ENCODE data around the gene CELF5. TPM values are rescaled to one million over a fixed set of nuclear protein-coding genes. Genes with fewer than 3 reads are reported as not detected.
"Not testable (repeated sequence)": the region's sequence is repeated elsewhere in the genome, so short reads cannot be mapped to it uniquely, and the experiment has no call there.

The CELF5 gene
- total RNA-seq, 2 experiments from 2014 or later = 0.13 TPM; not detected in 1

GRCh38 chr19:3284759-3285646 lies 60.5 kb downstream of the CELF5 start:
- no peak for TF ChIP-seq EZH2phosphoT487 (IDR thresholded peaks at IDR 0.05; ENCODE audit: borderline replicate concordance, low read depth, low read length)
- TF ChIP-seq CTCF (conservative IDR thresholded peaks at IDR 0.05; ENCODE audit: low read length) = no peak
- ChIA-PET POLR2A (interaction anchor here (0.7 kb wide), 1 partner anchor 131 kb away, joined by 3 read pairs; no protein-coding TSS in a partner anchor), CTCF (ENCODE audit: unreplicated experiment) (interaction anchor here (0.8 kb wide), 1 partner anchor 9 kb away, joined by 4 read pairs; no protein-coding TSS in a partner anchor)
- Histone ChIP-seq H3K9me3 (ENCODE audit: low read length) (no peaks in the 10 kb centered on the region), H4K20me1 (ENCODE audit: insufficient read depth, low read length) (no peaks in the 10 kb centered on the region), H3K4me2 (ENCODE audit: low read length) (no peak overlapping the region), H3K79me2 (ENCODE audit: insufficient read depth, low read depth, low read length) (no peaks in the 10 kb centered on the region), H3K36me3 (ENCODE audit: insufficient read depth, low read length) (no peaks in the 10 kb centered on the region), H2AFZ (ENCODE audit: low read length) (no peak overlapping the region), H3K4me3 (ENCODE audit: low read depth, low read length, poor library complexity, severe bottlenecking) (no peak overlapping the region), H3K9me2 (ENCODE audit: insufficient read depth, low read length) (no peaks in the 10 kb centered on the region), H3K27ac (ENCODE audit: low read depth, low read length, poor library complexity, severe bottlenecking) (no peak overlapping the region), H3K4me1 (ENCODE audit: insufficient read depth, low read length, poor library complexity, severe bottlenecking) (no peaks in the 10 kb centered on the region)
- no TSS peak for BruUV-seq (replicated peaks)
- DNase-seq (ENCODE audit: low spot score) = peak; percentile 73
- intact Hi-C loops (cut with micrococcal nuclease; ENCODE audit: unreplicated experiment) = no loop called here

GRCh38 chr19:3285647-3286176 lies 61.3 kb downstream of the CELF5 start:
- Histone ChIP-seq H3K9me2 (ENCODE audit: insufficient read depth, low read length) (no peaks in the 10 kb centered on the region), H4K20me1 (ENCODE audit: insufficient read depth, low read length) (no peaks in the 10 kb centered on the region), H3K79me2 (ENCODE audit: insufficient read depth, low read depth, low read length) (no peaks in the 10 kb centered on the region), H3K4me2 (ENCODE audit: low read length) (no peak overlapping the region), H3K27ac (ENCODE audit: low read depth, low read length, poor library complexity, severe bottlenecking) (no peak overlapping the region), H3K4me3 (ENCODE audit: low read depth, low read length, poor library complexity, severe bottlenecking) (no peak overlapping the region), H3K9me3 (ENCODE audit: low read length) (no peaks in the 10 kb centered on the region), H3K36me3 (ENCODE audit: insufficient read depth, low read length) (no peaks in the 10 kb centered on the region), H2AFZ (ENCODE audit: low read length) (no peak overlapping the region), H3K4me1 (ENCODE audit: insufficient read depth, low read length, poor library complexity, severe bottlenecking) (no peaks in the 10 kb centered on the region)
- POLR2A ChIA-PET = no interaction called here
- CTCF ChIA-PET (ENCODE audit: unreplicated experiment) = no interaction called here
- TF ChIP-seq EZH2phosphoT487 (IDR thresholded peaks at IDR 0.05; ENCODE audit: borderline replicate concordance, low read depth, low read length) = no peak
- TF ChIP-seq CTCF (conservative IDR thresholded peaks at IDR 0.05; ENCODE audit: low read length) = no peak
- no peak for DNase-seq (ENCODE audit: low spot score)
- BruUV-seq (replicated peaks) = no TSS peak
- intact Hi-C loops (cut with micrococcal nuclease; ENCODE audit: unreplicated experiment) = no loop called here

GRCh38 chr19:3287814-3288213 lies 63.4 kb downstream of the CELF5 start:
- BruUV-seq (replicated peaks) = no TSS peak
- no peak overlapping the region for H3K4me2 ChIP-seq (ENCODE audit: low read length)
- no peaks in the 10 kb centered on the region for H3K4me1 ChIP-seq (ENCODE audit: insufficient read depth, low read length, poor library complexity, severe bottlenecking)
- intact Hi-C loops (cut with micrococcal nuclease; ENCODE audit: unreplicated experiment) = no loop called here
- H3K9me3 ChIP-seq (ENCODE audit: low read length) = no peaks in the 10 kb centered on the region
- no peaks in the 10 kb centered on the region for H3K79me2 ChIP-seq (ENCODE audit: insufficient read depth, low read depth, low read length)
- POLR2A ChIA-PET = no interaction called here
- H3K27ac ChIP-seq (ENCODE audit: low read depth, low read length, poor library complexity, severe bottlenecking) = no peak overlapping the region
- H3K9me2 ChIP-seq (ENCODE audit: insufficient read depth, low read length) = no peaks in the 10 kb centered on the region
- H3K4me3 ChIP-seq (ENCODE audit: low read depth, low read length, poor library complexity, severe bottlenecking) = no peak overlapping the region
- no peaks in the 10 kb centered on the region for H3K36me3 ChIP-seq (ENCODE audit: insufficient read depth, low read length)
- no peak overlapping the region for H2AFZ ChIP-seq (ENCODE audit: low read length)
- H4K20me1 ChIP-seq (ENCODE audit: insufficient read depth, low read length) = no peaks in the 10 kb centered on the region
- DNase-seq (ENCODE audit: low spot score) = no peak
- TF ChIP-seq EZH2phosphoT487 (IDR thresholded peaks at IDR 0.05; ENCODE audit: borderline replicate concordance, low read depth, low read length) (no peak), CTCF (conservative IDR thresholded peaks at IDR 0.05; ENCODE audit: low read length) (no peak)
- CTCF ChIA-PET (ENCODE audit: unreplicated experiment) = no interaction called here

- H3K9me2 ChIP-seq (ENCODE audit: insufficient read depth, low read length); H3K27ac ChIP-seq (ENCODE audit: low read depth, low read length, poor library complexity, severe bottlenecking); POLR2A ChIA-PET; H4K20me1 ChIP-seq (ENCODE audit: insufficient read depth, low read length); H3K4me2 ChIP-seq (ENCODE audit: low read length); CTCF ChIA-PET (ENCODE audit: unreplicated experiment); BruUV-seq (replicated peaks); intact Hi-C loops (cut with micrococcal nuclease; ENCODE audit: unreplicated experiment); H3K4me1 ChIP-seq (ENCODE audit: insufficient read depth, low read length, poor library complexity, severe bottlenecking); H3K9me3 ChIP-seq (ENCODE audit: low read length); H3K36me3 ChIP-seq (ENCODE audit: insufficient read depth, low read length); DNase-seq (ENCODE audit: low spot score); H3K79me2 ChIP-seq (ENCODE audit: insufficient read depth, low read depth, low read length); H3K4me3 ChIP-seq (ENCODE audit: low read depth, low read length, poor library complexity, severe bottlenecking); H2AFZ ChIP-seq (ENCODE audit: low read length): not testable (repeated sequence)
Observed at GRCh38 chr19:3288437-3288836, 64.0 kb downstream of the CELF5 start.

All from OCI-LY7 (cell line).